Vagina (tissue), 2 donors: ENCODE measurements around the gene FAM13B.

Source experiments
- CTCF ChIP-seq, 3 experiments: fragments of 450-650 bp in 2 of 3; fragments of 200-600 bp in 1 of 3; sonication (generic) in 1 of 3; IDR thresholded peaks; one replicate each; pipeline ENCODE4 v1.5.1; 2017 to 2019; ENCODE audit warnings: antibody characterized with exemption in 3 of 3, mild to moderate bottlenecking in 2 of 3, moderate library complexity in 2 of 3
- POLR2A ChIP-seq, 2 donors: fragments of 450-650 bp; IDR thresholded peaks; one replicate each; pipeline ENCODE4 v1.6.1; 2017; ENCODE audit warnings: antibody characterized with exemption in 2 of 2, mild to moderate bottlenecking in 2 of 2, moderate library complexity in 2 of 2
- POLR2AphosphoS5 ChIP-seq, 2 donors: sonication (generic); formaldehyde crosslinking; IDR thresholded peaks; one replicate each; pipeline ENCODE4 v1.9.0; 2017; ENCODE audit warnings: antibody characterized with exemption in 2 of 2, mild to moderate bottlenecking in 2 of 2, low read depth in 1 of 2; ENCODE audit not compliant: insufficient read depth in 1 of 2

- no peak for TF ChIP-seq CTCF (IDR thresholded peaks at IDR 0.05)
- TF ChIP-seq POLR2AphosphoS5 (IDR thresholded peaks at IDR 0.05; ENCODE audit: insufficient read depth in 1 of 2, low read depth in 1 of 2), result no peak
- no peak for TF ChIP-seq POLR2A (IDR thresholded peaks at IDR 0.05)
Measured at GRCh38 chr5:138029501-138029900, 3.4 kb downstream of the FAM13B start.
